Left ventricle myocardium inferior (tissue), 1 donor: ENCODE measurements around the gene IRF8. TPM values are rescaled to one million over a fixed set of nuclear protein-coding genes. Genes with fewer than 3 reads are reported as not detected.

Source experiments
- DNase-seq: peaks from one replicate; pipeline ENCODE4 v3.0.0-alpha.2; 2020
- H3K27ac ChIP-seq: fragments of 200-600 bp; replicated peaks from 2 replicates; pipeline ENCODE4 v1.8.0; 2021
- H3K27me3 ChIP-seq: fragments of 200-600 bp; 2 replicates; pipeline ENCODE4 v1.8.0; 2021; ENCODE audit warnings: low read depth
- H3K36me3 ChIP-seq: fragments of 200-600 bp; 2 replicates; pipeline ENCODE4 v1.8.0; 2021
- H3K4me1 ChIP-seq: fragments of 200-600 bp; 2 replicates; pipeline ENCODE4 v1.8.0; 2021
- H3K4me3 ChIP-seq: fragments of 200-600 bp; 2 replicates; pipeline ENCODE4 v1.8.0; 2021; ENCODE audit warnings: mild to moderate bottlenecking, moderate library complexity
- H3K9me3 ChIP-seq: fragments of 200-600 bp; replicated peaks from 2 replicates; pipeline ENCODE4 v1.8.0; 2021
- CTCF ChIP-seq: fragments of 200-600 bp; IDR thresholded peaks from 2 replicates; pipeline ENCODE4 v1.8.0; 2021; ENCODE audit warnings: antibody characterized with exemption, mild to moderate bottlenecking, borderline replicate concordance
- intact Hi-C: fragments of 100-400 bp; cut with micrococcal nuclease; formaldehyde crosslinking; loops from one replicate; pipeline ENCODE4 v1.11.0; 2022
- total RNA-seq: library from RNA; stranded (reverse); fragmentation: NEBNext Ultra II Directional; extraction: Animal tissue kit (Norgen Biotek cat#: 25700); gene quantifications from one replicate; pipeline ENCODE4 v1.2.1, GENCODE V29; 2021
- donor health status: DM: no; HTN: yes; CAD: no; lungs with severe emphysema.

The IRF8 gene
- total RNA-seq, 1 donor from 2014 or later, result 2.7 TPM

- no peak overlapping the region for H3K4me3 ChIP-seq
- peaks cover 45% of the 10 kb centered on the region for H3K27me3 ChIP-seq
- DNase-seq, result no peak
- intact Hi-C loops, result no loop called here
- no peak overlapping the region for H3K27ac ChIP-seq
- H3K4me1 ChIP-seq, result no peaks in the 10 kb centered on the region
- no peak for TF ChIP-seq CTCF
- no peaks in the 10 kb centered on the region for H3K36me3 ChIP-seq
- no peaks in the 10 kb centered on the region for H3K9me3 ChIP-seq
Measured at GRCh38 chr16:85882181-85882810, 16.7 kb upstream of the IRF8 start.

GRCh38 chr16:85883813-85884212 lies 15.1 kb upstream of the IRF8 start:
- TF ChIP-seq CTCF, result no peak
- Histone ChIP-seq H3K4me3 (no peak overlapping the region), H3K36me3 (no peaks in the 10 kb centered on the region), H3K27ac (no peak overlapping the region), H3K27me3 (peaks cover 59% of the 10 kb centered on the region), H3K9me3 (no peaks in the 10 kb centered on the region), H3K4me1 (no peaks in the 10 kb centered on the region)
- DNase-seq, result no peak
- intact Hi-C loops, result no loop called here

DNA sequence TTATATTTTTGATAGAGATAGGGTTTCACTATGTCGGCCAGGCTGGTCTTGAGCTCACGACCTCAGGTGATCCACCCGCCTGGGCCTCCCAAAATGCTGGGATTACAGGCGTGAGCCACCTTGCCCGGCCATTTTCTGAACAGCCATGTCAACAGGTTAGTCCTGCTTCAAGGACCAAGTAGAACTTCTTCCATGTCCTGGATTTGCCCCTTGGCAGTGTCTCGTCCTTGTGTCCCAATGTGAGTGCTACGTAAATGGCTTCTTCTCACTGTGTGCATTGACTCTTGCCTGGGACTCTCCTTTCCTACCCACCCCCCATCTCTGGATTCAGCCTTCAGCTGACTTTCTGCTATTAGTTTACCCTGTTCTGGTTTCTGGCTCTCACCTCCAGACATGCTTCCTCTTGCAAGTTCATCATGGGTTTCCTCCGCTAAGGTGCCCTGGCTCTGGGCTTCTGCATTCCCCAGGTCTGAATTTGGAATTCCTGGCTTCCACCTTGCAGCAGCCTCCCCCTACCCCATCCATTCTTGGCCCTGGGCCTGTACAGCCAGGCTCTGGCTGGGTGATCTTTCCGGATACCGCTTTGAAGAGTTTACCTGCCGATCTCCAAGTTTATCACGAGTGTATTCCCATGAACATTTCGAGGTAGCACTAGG lies 14.0 kb upstream of the IRF8 start:
- intact Hi-C loops, result no loop called here
- H3K4me1 ChIP-seq, result peaks cover 5% of the 10 kb centered on the region
- H3K9me3 ChIP-seq, result no peaks in the 10 kb centered on the region
- no peak for DNase-seq
- H3K4me3 ChIP-seq, result no peak overlapping the region
- H3K36me3 ChIP-seq, result no peaks in the 10 kb centered on the region
- no peak overlapping the region for H3K27ac ChIP-seq
- peaks cover 70% of the 10 kb centered on the region for H3K27me3 ChIP-seq
- TF ChIP-seq CTCF, result no peak

DNA sequence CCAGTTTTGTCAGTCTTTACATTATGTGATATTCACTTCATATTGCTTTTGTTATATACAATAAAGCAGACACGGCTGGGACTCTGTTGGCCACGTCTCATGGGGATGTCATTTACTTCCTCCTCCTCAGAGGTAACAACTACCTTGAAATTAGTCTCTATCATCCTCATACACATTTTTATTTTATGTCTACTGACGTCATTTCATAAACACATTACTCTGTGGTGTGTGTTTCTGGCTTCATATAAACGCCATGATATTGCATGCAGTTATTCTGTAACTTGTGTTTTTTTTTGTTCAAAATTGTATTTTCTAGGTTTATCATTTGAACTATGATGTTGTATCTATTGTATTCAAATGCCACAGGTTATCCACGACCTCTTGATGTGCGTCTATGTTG lies 13.4 kb upstream of the IRF8 start:
- no peak overlapping the region for H3K4me3 ChIP-seq
- no peaks in the 10 kb centered on the region for H3K9me3 ChIP-seq
- peaks cover 76% of the 10 kb centered on the region for H3K27me3 ChIP-seq
- no peaks in the 10 kb centered on the region for H3K36me3 ChIP-seq
- peaks cover 5% of the 10 kb centered on the region for H3K4me1 ChIP-seq
- DNase-seq, result no peak
- TF ChIP-seq CTCF, result no peak
- H3K27ac ChIP-seq, result no peak overlapping the region
- intact Hi-C loops, result no loop called here

- no peak overlapping the region for H3K4me3 ChIP-seq
- H3K4me1 ChIP-seq, result peaks cover 5% of the 10 kb centered on the region
- no peak for DNase-seq
- H3K36me3 ChIP-seq, result no peaks in the 10 kb centered on the region
- H3K9me3 ChIP-seq, result no peaks in the 10 kb centered on the region
- intact Hi-C loops, result no loop called here
- peaks cover 83% of the 10 kb centered on the region for H3K27me3 ChIP-seq
- H3K27ac ChIP-seq, result no peak overlapping the region
- TF ChIP-seq CTCF, result no peak
Measured at GRCh38 chr16:85888405-85889331, 10.3 kb upstream of the IRF8 start.
